Thoracic aorta (tissue), 2 donors: ENCODE measurements around the gene CFAP300. TPM values are rescaled to one million over a fixed set of nuclear protein-coding genes. Genes with fewer than 3 reads are reported as not detected.

ENCODE experiments used
- ATAC-seq: fragments of 150-250 bp; one replicate; pipeline ENCODE4 v1.8.0; 2017; ENCODE audit warnings: low read depth; ENCODE audit not compliant: insufficient number of reproducible peaks, low FRiP score
- DNase-seq: peaks from one replicate; pipeline ENCODE4 v3.0.0-alpha.2; 2020; ENCODE audit warnings: low spot score
- H3K27ac ChIP-seq, 2 donors: fragments of 200-600 bp; sonication (generic); 1 replicate in 1 of 2; 2 replicates in 1 of 2; pipeline ENCODE4 v1.5.1; 2016; ENCODE audit warnings: mild to moderate bottlenecking in 2 of 2, moderate library complexity in 2 of 2
- H3K27me3 ChIP-seq: fragments of 200-600 bp; sonication (generic); replicated peaks from 2 replicates; pipeline ENCODE4 v1.6.0; 2016; ENCODE audit warnings: mild to moderate bottlenecking; ENCODE audit not compliant: insufficient read depth
- H3K36me3 ChIP-seq: fragments of 200-600 bp; sonication (generic); one replicate; pipeline ENCODE4 v1.5.1; 2016
- H3K4me1 ChIP-seq, 2 donors: fragments of 200-600 bp; sonication (generic); 1 replicate in 1 of 2; 2 replicates in 1 of 2; pipeline versions ENCODE4 v1.5.1 to v1.6.0; 2016; ENCODE audit warnings: low read depth in 2 of 2, mild to moderate bottlenecking in 1 of 2; ENCODE audit not compliant: control insufficient read depth in 1 of 2
- H3K4me3 ChIP-seq: fragments of 200-600 bp; sonication (generic); 2 replicates; pipeline ENCODE4 v1.5.1; 2016; ENCODE audit warnings: mild to moderate bottlenecking
- H3K9me3 ChIP-seq: fragments of 200-600 bp; sonication (generic); 2 replicates; pipeline ENCODE4 v1.5.1; 2016
- total RNA-seq, 2 donors: library from RNA; depleted of rRNA; stranded (reverse); fragments of >200 nt; gene quantifications; one replicate each; pipeline versions ENCODE4 v1.1.0 to v1.2.3, GENCODE V29; 2016
- TF ChIP-seq, protein P1 (sequence below): fragments of 200-600 bp; sonication (generic); IDR thresholded peaks from one replicate; pipeline ENCODE4 v1.5.1; 2019; ENCODE audit warnings: antibody characterized with exemption

Gene CFAP300
- total RNA-seq, 2 donors from 2014 or later = 3.3 to 4.5 TPM

DNA sequence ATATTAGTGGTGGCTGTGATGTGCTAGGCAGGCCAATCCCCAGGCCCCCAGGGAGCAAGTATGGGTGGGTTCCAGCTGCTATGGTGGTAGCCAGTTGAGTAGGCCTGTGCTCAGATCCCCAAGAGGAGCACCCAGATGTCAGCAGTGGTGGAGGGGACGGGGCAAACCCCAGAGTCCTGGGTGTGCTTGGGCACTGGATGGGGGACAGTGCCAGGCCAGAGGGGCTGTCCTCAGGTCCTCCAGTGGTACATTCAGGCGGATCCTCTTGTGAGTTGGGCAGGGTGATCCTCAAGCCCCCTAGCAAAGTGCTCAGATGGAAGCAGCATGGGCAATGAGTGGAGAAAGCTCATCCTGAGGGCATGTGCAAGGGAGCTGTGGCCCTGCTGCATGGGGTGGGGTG, 26.0 kb downstream of the CFAP300 start:
- H3K27me3 ChIP-seq = no peaks in the 10 kb centered on the region

DNA sequence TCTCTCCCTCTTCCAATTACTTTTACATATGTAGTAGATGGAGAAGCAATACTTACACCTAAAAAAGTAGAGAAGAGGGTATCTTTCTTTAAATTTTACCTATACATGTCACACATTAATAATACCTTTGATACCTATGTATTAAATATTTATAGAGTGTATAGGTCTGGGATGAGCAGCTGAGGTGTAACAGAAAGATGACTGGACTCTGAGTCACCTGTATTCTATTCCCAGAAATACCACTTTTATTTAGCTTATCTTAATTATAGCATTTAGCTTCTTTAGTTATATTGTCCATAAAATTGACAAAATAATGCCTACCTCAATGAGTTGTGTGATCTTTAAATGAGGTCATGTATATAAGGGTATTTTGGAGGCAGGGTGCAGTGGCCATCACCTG, 32.4 kb downstream of the CFAP300 start:
- Histone ChIP-seq H3K27me3 (no peaks in the 10 kb centered on the region), H3K4me1 (no peaks in the 10 kb centered on the region), H3K36me3 (no peaks in the 10 kb centered on the region), H3K4me3 (no peak overlapping the region), H3K9me3 (no peaks in the 10 kb centered on the region), H3K27ac (no peak overlapping the region)
- TF ChIP-seq, protein P1, sequence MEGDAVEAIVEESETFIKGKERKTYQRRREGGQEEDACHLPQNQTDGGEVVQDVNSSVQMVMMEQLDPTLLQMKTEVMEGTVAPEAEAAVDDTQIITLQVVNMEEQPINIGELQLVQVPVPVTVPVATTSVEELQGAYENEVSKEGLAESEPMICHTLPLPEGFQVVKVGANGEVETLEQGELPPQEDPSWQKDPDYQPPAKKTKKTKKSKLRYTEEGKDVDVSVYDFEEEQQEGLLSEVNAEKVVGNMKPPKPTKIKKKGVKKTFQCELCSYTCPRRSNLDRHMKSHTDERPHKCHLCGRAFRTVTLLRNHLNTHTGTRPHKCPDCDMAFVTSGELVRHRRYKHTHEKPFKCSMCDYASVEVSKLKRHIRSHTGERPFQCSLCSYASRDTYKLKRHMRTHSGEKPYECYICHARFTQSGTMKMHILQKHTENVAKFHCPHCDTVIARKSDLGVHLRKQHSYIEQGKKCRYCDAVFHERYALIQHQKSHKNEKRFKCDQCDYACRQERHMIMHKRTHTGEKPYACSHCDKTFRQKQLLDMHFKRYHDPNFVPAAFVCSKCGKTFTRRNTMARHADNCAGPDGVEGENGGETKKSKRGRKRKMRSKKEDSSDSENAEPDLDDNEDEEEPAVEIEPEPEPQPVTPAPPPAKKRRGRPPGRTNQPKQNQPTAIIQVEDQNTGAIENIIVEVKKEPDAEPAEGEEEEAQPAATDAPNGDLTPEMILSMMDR = no peak
- DNase-seq (no peak), ATAC-seq (no peak)

More for the DNA sequence above, 26.0 kb downstream of the CFAP300 start:
- H3K36me3 ChIP-seq = no peaks in the 10 kb centered on the region
- no peak overlapping the region for H3K27ac ChIP-seq
- H3K9me3 ChIP-seq = peaks cover 13% of the 10 kb centered on the region
- H3K4me1 ChIP-seq = no peaks in the 10 kb centered on the region
- ATAC-seq = no peak
- TF ChIP-seq, protein P1 = no peak
- no peak for DNase-seq
- no peak overlapping the region for H3K4me3 ChIP-seq

DNA sequence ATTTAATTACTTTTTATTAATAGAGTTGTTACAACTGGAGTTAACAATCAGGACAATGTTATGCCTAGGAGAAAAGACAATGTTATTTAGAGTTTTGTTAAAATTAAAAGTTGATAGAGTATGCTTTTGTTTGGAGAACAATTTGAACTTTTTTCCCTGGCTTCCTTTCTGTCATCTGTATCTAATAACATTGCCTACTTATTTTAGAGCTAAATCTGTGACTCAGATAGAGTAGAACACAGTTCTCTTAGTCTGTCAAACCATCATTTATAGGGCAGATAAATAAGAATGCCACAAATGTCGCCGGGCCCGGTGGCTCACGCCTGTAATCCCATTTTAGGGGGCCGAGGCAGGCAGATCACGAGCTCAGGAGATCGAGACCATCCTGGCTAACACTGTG, 34.1 kb downstream of the CFAP300 start:
- Histone ChIP-seq H3K36me3 (no peaks in the 10 kb centered on the region), H3K4me3 (no peak overlapping the region), H3K9me3 (no peaks in the 10 kb centered on the region), H3K27ac (no peak overlapping the region), H3K27me3 (no peaks in the 10 kb centered on the region), H3K4me1 (no peaks in the 10 kb centered on the region)
- DNase-seq (no peak), ATAC-seq (no peak)
- TF ChIP-seq, protein P1 = no peak

DNA sequence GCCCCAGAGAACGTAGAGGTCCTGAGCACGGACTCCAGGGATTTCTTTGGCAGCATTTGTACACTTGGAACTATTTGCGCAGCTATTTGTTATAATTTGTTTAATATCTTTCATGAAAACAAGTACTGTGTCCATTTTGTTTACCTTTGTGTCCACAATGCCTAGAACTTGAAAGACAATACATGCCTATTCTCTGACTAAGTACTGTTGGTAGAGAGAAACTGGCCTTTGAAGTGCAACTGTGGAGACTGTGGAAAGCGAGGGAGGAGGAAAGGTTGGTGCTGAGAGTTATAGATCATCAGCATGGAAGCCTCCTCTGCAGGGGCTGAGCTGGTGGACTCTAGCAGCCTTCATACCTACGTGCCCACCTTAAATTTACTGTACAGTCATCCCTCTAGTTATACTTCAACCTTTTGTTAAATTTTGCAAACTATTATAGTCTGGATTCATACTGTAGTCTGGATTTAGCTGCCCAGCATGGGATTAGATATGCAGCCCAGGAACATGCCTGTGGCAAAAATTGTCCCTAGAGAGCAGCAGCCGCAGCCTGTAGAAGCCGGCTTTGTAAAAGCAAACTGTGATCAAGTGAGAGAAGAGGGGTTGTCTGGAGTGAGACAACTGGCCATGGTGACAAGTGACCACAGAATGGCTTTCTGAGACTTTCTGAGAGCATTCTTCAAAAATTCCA, 38.8 kb downstream of the CFAP300 start:
- Histone ChIP-seq H3K4me3 (no peak overlapping the region), H3K27me3 (no peaks in the 10 kb centered on the region), H3K36me3 (no peaks in the 10 kb centered on the region), H3K9me3 (no peaks in the 10 kb centered on the region), H3K4me1 (no peaks in the 10 kb centered on the region), H3K27ac (no peak overlapping the region)
- no peak for DNase-seq
- no peak for ATAC-seq
- TF ChIP-seq, protein P1 = no peak

DNA sequence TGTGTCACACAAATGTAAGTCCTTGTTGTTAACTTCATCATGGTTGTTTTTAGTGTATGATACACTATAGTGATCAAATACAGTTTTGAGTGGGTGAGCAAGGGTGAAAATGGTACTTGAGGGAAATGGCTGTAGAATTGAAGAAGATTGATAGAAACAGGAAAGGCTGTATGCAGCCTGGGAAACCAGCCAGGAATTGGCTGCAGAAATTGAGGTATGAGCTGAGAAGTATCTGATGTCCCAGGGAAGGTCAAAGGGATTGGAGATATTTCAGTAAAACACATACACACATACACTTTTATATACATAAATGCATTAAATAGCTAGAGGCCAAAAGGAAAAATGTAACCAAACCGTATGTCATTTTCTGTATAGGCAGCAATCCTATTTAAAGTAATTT, 49.9 kb downstream of the CFAP300 start:
- H3K27me3 ChIP-seq = no peaks in the 10 kb centered on the region
- H3K4me1 ChIP-seq = no peaks in the 10 kb centered on the region
- TF ChIP-seq, protein P1 = no peak
- DNase-seq = no peak
- H3K27ac ChIP-seq = no peak overlapping the region
- no peak for ATAC-seq
- no peaks in the 10 kb centered on the region for H3K9me3 ChIP-seq
- H3K4me3 ChIP-seq = no peak overlapping the region
- H3K36me3 ChIP-seq = no peaks in the 10 kb centered on the region
